ENCODE results near the gene HOXD9.
A peak's percentile ranks its signal among the peaks of the same experiment; 100 is the strongest.

The HOXD9 gene

GRCh38 chr2:176122683-176123410 lies at the start of gene HOXD9:
TSS of gene HOXD9 (plus strand) at chr2:176122719. CDS start at chr2:176122769, 50 bp downstream.
- H3K27me3 ChIP-seq (ENCODE audit: insufficient read depth, insufficient read length), result peaks cover 99% of the 10 kb centered on the region
- H3K4me1 ChIP-seq (ENCODE audit: insufficient read depth, insufficient read length), result peaks cover 3% of the 10 kb centered on the region
- no peak for DNase-seq (ENCODE audit: low read depth, low spot score)
- no peaks in the 10 kb centered on the region; the same call in 1 of the 2 replicates for H3K9me3 ChIP-seq (ENCODE audit: insufficient read depth, low read length)
- TF ChIP-seq SUZ12 (IDR thresholded peaks at IDR 0.05; ENCODE audit: extremely low read depth, insufficient read depth, insufficient read length), result peak; percentile 15
- no peak for TF ChIP-seq ZNF274 (IDR thresholded peaks at IDR 0.05; ENCODE audit: low read depth, low read length)
- no peaks in the 10 kb centered on the region for H3K36me3 ChIP-seq (ENCODE audit: insufficient read depth, insufficient read length, low read length)
- peak within 1 kb of the TSS; percentile 62 for H3K9ac ChIP-seq (ENCODE audit: insufficient read length, low read depth)
- peak within 1 kb of the TSS; percentile 55 for H3K4me3 ChIP-seq (ENCODE audit: insufficient read length, low read depth)

- no peaks in the 10 kb centered on the region for H3K4me1 ChIP-seq (ENCODE audit: insufficient read depth, insufficient read length)
- H3K27me3 ChIP-seq (ENCODE audit: insufficient read depth, insufficient read length), result no peaks in the 10 kb centered on the region
- DNase-seq (ENCODE audit: low read depth, low spot score), result no peak
- no peaks in the 10 kb centered on the region for H3K36me3 ChIP-seq (ENCODE audit: insufficient read depth, insufficient read length, low read length)
- TF ChIP-seq SUZ12 (IDR thresholded peaks at IDR 0.05; ENCODE audit: extremely low read depth, insufficient read depth, insufficient read length) (no peak), YY1 (IDR thresholded peaks at IDR 0.05; ENCODE audit: insufficient read depth, insufficient read length) (no peak), ZNF274 (IDR thresholded peaks at IDR 0.05; ENCODE audit: low read depth, low read length) (no peak)
- no peak overlapping the region for H3K9ac ChIP-seq (ENCODE audit: insufficient read length, low read depth)
- peaks cover 16% of the 10 kb centered on the region for H3K9me3 ChIP-seq (ENCODE audit: insufficient read depth, low read length)
- no peak overlapping the region for H3K4me3 ChIP-seq (ENCODE audit: insufficient read length, low read depth)
These were observed 49.3 kb upstream of the HOXD9 start for GRCh38 chr2:176072951-176073904.

GRCh38 chr2:176074919-176075425 lies 47.5 kb upstream of the HOXD9 start:
- DNase-seq (ENCODE audit: low read depth, low spot score), result no peak
- Histone ChIP-seq H3K9me3 (ENCODE audit: insufficient read depth, low read length) (peaks cover 25% of the 10 kb centered on the region), H3K36me3 (ENCODE audit: insufficient read depth, insufficient read length, low read length) (no peaks in the 10 kb centered on the region), H3K4me3 (ENCODE audit: insufficient read length, low read depth) (no peak overlapping the region), H3K4me1 (ENCODE audit: insufficient read depth, insufficient read length) (no peaks in the 10 kb centered on the region), H3K9ac (ENCODE audit: insufficient read length, low read depth) (no peak overlapping the region), H3K27me3 (ENCODE audit: insufficient read depth, insufficient read length) (no peaks in the 10 kb centered on the region)
- no peak for TF ChIP-seq SUZ12 (IDR thresholded peaks at IDR 0.05; ENCODE audit: extremely low read depth, insufficient read depth, insufficient read length)

- no peak for DNase-seq (ENCODE audit: low read depth, low spot score)
- Histone ChIP-seq H3K9me3 (ENCODE audit: insufficient read depth, low read length) (peaks cover 26% of the 10 kb centered on the region), H3K4me3 (ENCODE audit: insufficient read length, low read depth) (no peak overlapping the region), H3K36me3 (ENCODE audit: insufficient read depth, insufficient read length, low read length) (no peaks in the 10 kb centered on the region), H3K4me1 (ENCODE audit: insufficient read depth, insufficient read length) (no peaks in the 10 kb centered on the region), H3K27me3 (ENCODE audit: insufficient read depth, insufficient read length) (peaks cover 2% of the 10 kb centered on the region), H3K9ac (ENCODE audit: insufficient read length, low read depth) (no peak overlapping the region)
- TF ChIP-seq SUZ12 (IDR thresholded peaks at IDR 0.05; ENCODE audit: extremely low read depth, insufficient read depth, insufficient read length) (no peak), YY1 (IDR thresholded peaks at IDR 0.05; ENCODE audit: insufficient read depth, insufficient read length) (no peak), ZNF274 (IDR thresholded peaks at IDR 0.05; ENCODE audit: low read depth, low read length) (no peak)
These were observed 47.0 kb upstream of the HOXD9 start for GRCh38 chr2:176075481-176075880.

GRCh38 chr2:176076063-176076462 lies 46.5 kb upstream of the HOXD9 start:
- H3K4me1 ChIP-seq (ENCODE audit: insufficient read depth, insufficient read length), result no peaks in the 10 kb centered on the region
- H3K9ac ChIP-seq (ENCODE audit: insufficient read length, low read depth), result no peak overlapping the region
- H3K9me3 ChIP-seq (ENCODE audit: insufficient read depth, low read length), result peaks cover 31% of the 10 kb centered on the region
- DNase-seq (ENCODE audit: low read depth, low spot score), result no peak
- H3K36me3 ChIP-seq (ENCODE audit: insufficient read depth, insufficient read length, low read length), result no peaks in the 10 kb centered on the region
- TF ChIP-seq ZNF274 (IDR thresholded peaks at IDR 0.05; ENCODE audit: low read depth, low read length) (no peak), SUZ12 (IDR thresholded peaks at IDR 0.05; ENCODE audit: extremely low read depth, insufficient read depth, insufficient read length) (no peak), YY1 (IDR thresholded peaks at IDR 0.05; ENCODE audit: insufficient read depth, insufficient read length) (no peak)
- no peak overlapping the region for H3K4me3 ChIP-seq (ENCODE audit: insufficient read length, low read depth)
- H3K27me3 ChIP-seq (ENCODE audit: insufficient read depth, insufficient read length), result peaks cover 8% of the 10 kb centered on the region

- Histone ChIP-seq H3K9me3 (ENCODE audit: insufficient read depth, low read length) (peaks cover 39% of the 10 kb centered on the region), H3K27me3 (ENCODE audit: insufficient read depth, insufficient read length) (peaks cover 15% of the 10 kb centered on the region), H3K36me3 (ENCODE audit: insufficient read depth, insufficient read length, low read length) (no peaks in the 10 kb centered on the region), H3K4me1 (ENCODE audit: insufficient read depth, insufficient read length) (no peaks in the 10 kb centered on the region), H3K4me3 (ENCODE audit: insufficient read length, low read depth) (no peak overlapping the region), H3K9ac (ENCODE audit: insufficient read length, low read depth) (no peak overlapping the region)
- DNase-seq (ENCODE audit: low read depth, low spot score), result no peak
- TF ChIP-seq ZNF274 (IDR thresholded peaks at IDR 0.05; ENCODE audit: low read depth, low read length) (no peak), SUZ12 (IDR thresholded peaks at IDR 0.05; ENCODE audit: extremely low read depth, insufficient read depth, insufficient read length) (no peak), YY1 (IDR thresholded peaks at IDR 0.05; ENCODE audit: insufficient read depth, insufficient read length) (no peak)
These were observed 45.7 kb upstream of the HOXD9 start for GRCh38 chr2:176076796-176077195.
